HEK293 (cell line): Measurements from ENCODE around the gene SETD1B.

ENCODE experiments used
- CTCF ChIA-PET: fragments of 350-600 bp; formaldehyde crosslinking; extraction: SDS; loops from one replicate; lab custom pipeline; 2021; ENCODE audit warnings: antibody characterized with exemption; lab: Yijun Ruan, JAX
- POLR2A ChIA-PET: fragments of 300-600 bp; formaldehyde crosslinking; extraction: SDS; loops from one replicate; lab custom pipeline; 2020; ENCODE audit warnings: antibody characterized with exemption, inconsistent platforms; lab: Yijun Ruan, JAX
- H3K27ac ChIP-seq: fragments of 200-500 bp; sonication (Bioruptor generic); 2 replicates; pipeline ENCODE4 v1.5.1; 2014; ENCODE audit warnings: low read depth, low read length, control low read depth, inconsistent platforms; ENCODE audit errors: extremely low read depth
- H3K36me3 ChIP-seq, 2 experiments: fragments of 200-500 bp in 1 of 2; sonication (Bioruptor generic) in 1 of 2; 1 replicate in 1 of 2; 2 replicates in 1 of 2; pipeline ENCODE4 v1.5.1; 2014 to 2017; ENCODE audit warnings: inconsistent platforms in 2 of 2, low read length in 2 of 2; ENCODE audit not compliant: control insufficient read depth in 2 of 2, insufficient read depth in 1 of 2
- H3K4me1 ChIP-seq: fragments of 200-500 bp; sonication (Bioruptor generic); 2 replicates; pipeline ENCODE4 v1.5.1; 2014; ENCODE audit warnings: mild to moderate bottlenecking, low read length, inconsistent platforms; ENCODE audit not compliant: control insufficient read depth, insufficient read depth
- H3K4me3 ChIP-seq: 2 replicates; pipeline ENCODE4 v1.5.1; 2011; ENCODE audit warnings: low read depth, mild to moderate bottlenecking, control low read depth, low read length, moderate library complexity
- H3K9me3 ChIP-seq: fragments of 200-500 bp; sonication (Bioruptor generic); 2 replicates; pipeline ENCODE4 v1.5.1; 2014; ENCODE audit warnings: low read depth, low read length, inconsistent platforms; ENCODE audit not compliant: control insufficient read depth, insufficient read depth
- GLI2 ChIP-seq: fragments of 450-650 bp; formaldehyde crosslinking; IDR thresholded peaks from 2 replicates; pipeline ENCODE4; 2017; ENCODE audit warnings: missing biosample characterization, missing genetic modification characterization, low read depth, borderline replicate concordance
- HOXA7 ChIP-seq: sonication (generic); formaldehyde crosslinking; IDR thresholded peaks from 2 replicates; pipeline ENCODE4 v1.8.1; 2022; ENCODE audit warnings: missing genetic modification reagents, borderline replicate concordance
- IKZF3 ChIP-seq: fragments of 450-650 bp; IDR thresholded peaks from 2 replicates; pipeline ENCODE4 v1.5.0; 2018; ENCODE audit warnings: missing biosample characterization, mild to moderate bottlenecking, missing genetic modification characterization, moderate library complexity
- KLF1 ChIP-seq: fragments of 450-650 bp; formaldehyde crosslinking; IDR thresholded peaks from 2 replicates; pipeline ENCODE4 v1.5.1; 2016; ENCODE audit warnings: missing biosample characterization, missing genetic modification characterization
- KLF16 ChIP-seq: fragments of 450-650 bp; formaldehyde crosslinking; IDR thresholded peaks from 2 replicates; pipeline ENCODE4 v1.5.1; 2017; ENCODE audit warnings: missing biosample characterization, missing genetic modification characterization
- PBX3 ChIP-seq: sonication (generic); formaldehyde crosslinking; IDR thresholded peaks from 2 replicates; pipeline ENCODE4 v1.8.1; 2022; ENCODE audit warnings: mild to moderate bottlenecking, moderate library complexity, missing genetic modification reagents
- REPIN1 ChIP-seq: fragments of 450-650 bp; formaldehyde crosslinking; IDR thresholded peaks from 2 replicates; pipeline ENCODE4 v1.5.1; 2017; ENCODE audit warnings: missing biosample characterization, missing genetic modification characterization, low read depth
- SP2 ChIP-seq: fragments of 450-650 bp; formaldehyde crosslinking; IDR thresholded peaks from 2 replicates; pipeline ENCODE4 v1.5.1; 2016; ENCODE audit warnings: missing biosample characterization, missing genetic modification characterization
- ZBTB1 ChIP-seq: fragments of 450-650 bp; formaldehyde crosslinking; IDR thresholded peaks from 2 replicates; pipeline ENCODE4 v1.5.1; 2016; ENCODE audit warnings: missing biosample characterization, missing genetic modification characterization
- ZFP69B ChIP-seq: fragments of 450-650 bp; formaldehyde crosslinking; IDR thresholded peaks from 2 replicates; pipeline ENCODE4 v1.5.1; 2016; ENCODE audit warnings: missing biosample characterization, missing genetic modification characterization
- ZNF138 ChIP-seq: fragments of 450-650 bp; formaldehyde crosslinking; IDR thresholded peaks from 2 replicates; pipeline ENCODE4 v1.5.1; 2016; ENCODE audit warnings: missing biosample characterization, missing genetic modification characterization, borderline replicate concordance
- ZNF140 ChIP-seq: fragments of 450-650 bp; formaldehyde crosslinking; IDR thresholded peaks from 2 replicates; pipeline ENCODE4 v1.5.1; 2016; ENCODE audit warnings: missing biosample characterization, missing genetic modification characterization
- ZNF146 ChIP-seq: fragments of 450-650 bp; formaldehyde crosslinking; IDR thresholded peaks from 2 replicates; pipeline ENCODE4 v1.5.1; 2016; ENCODE audit warnings: missing biosample characterization, missing genetic modification characterization
- ZNF155 ChIP-seq: fragments of 450-650 bp; formaldehyde crosslinking; IDR thresholded peaks from 2 replicates; pipeline ENCODE4 v1.5.1; 2016; ENCODE audit warnings: missing biosample characterization, missing genetic modification characterization
- ZNF18 ChIP-seq: fragments of 450-650 bp; formaldehyde crosslinking; IDR thresholded peaks from 2 replicates; pipeline ENCODE4 v1.5.1; 2016; ENCODE audit warnings: missing biosample characterization, missing genetic modification characterization
- ZNF221 ChIP-seq: fragments of 450-650 bp; formaldehyde crosslinking; IDR thresholded peaks from 2 replicates; pipeline ENCODE4 v1.5.1; 2017; ENCODE audit warnings: missing biosample characterization, missing genetic modification characterization, borderline replicate concordance
- ZNF335 ChIP-seq: fragments of 450-650 bp; formaldehyde crosslinking; conservative IDR thresholded peaks from 2 replicates; pipeline ENCODE4 v1.5.1; 2016; ENCODE audit warnings: missing biosample characterization, missing genetic modification characterization
- ZNF341 ChIP-seq: fragments of 450-650 bp; formaldehyde crosslinking; IDR thresholded peaks from 2 replicates; pipeline ENCODE4; 2016; ENCODE audit warnings: low read depth, missing biosample characterization, missing genetic modification characterization
- ZNF398 ChIP-seq: fragments of 450-650 bp; formaldehyde crosslinking; IDR thresholded peaks from 2 replicates; pipeline ENCODE4 v1.5.1; 2017; ENCODE audit warnings: missing biosample characterization, missing genetic modification characterization
- ZNF423 ChIP-seq: fragments of 450-650 bp; formaldehyde crosslinking; IDR thresholded peaks from 2 replicates; pipeline ENCODE4 v1.5.1; 2016; ENCODE audit warnings: missing biosample characterization, missing genetic modification characterization
- ZNF473 ChIP-seq: fragments of 450-650 bp; formaldehyde crosslinking; IDR thresholded peaks from 2 replicates; pipeline ENCODE4 v1.5.1; 2017; ENCODE audit warnings: missing biosample characterization, missing genetic modification characterization
- ZNF510 ChIP-seq: fragments of 450-650 bp; formaldehyde crosslinking; IDR thresholded peaks from 2 replicates; pipeline ENCODE4 v1.5.1; 2018; ENCODE audit warnings: mild to moderate bottlenecking, missing genetic modification characterization, missing biosample characterization; ENCODE audit not compliant: insufficient replicate concordance
- ZNF513 ChIP-seq: fragments of 450-650 bp; IDR thresholded peaks from 2 replicates; pipeline ENCODE4 v1.5.1; 2018; ENCODE audit warnings: missing biosample characterization, missing genetic modification characterization
- ZNF555 ChIP-seq: fragments of 450-650 bp; formaldehyde crosslinking; conservative IDR thresholded peaks from 2 replicates; pipeline ENCODE4 v1.5.1; 2017; ENCODE audit warnings: missing biosample characterization, mild to moderate bottlenecking, missing genetic modification characterization, inconsistent platforms
- ZNF626 ChIP-seq: fragments of 450-650 bp; sonication (Bioruptor Pico); formaldehyde crosslinking; IDR thresholded peaks from 2 replicates; pipeline ENCODE4 v1.5.1; 2018; ENCODE audit warnings: missing biosample characterization, missing genetic modification characterization, inconsistent platforms
- ZNF768 ChIP-seq: fragments of 450-650 bp; formaldehyde crosslinking; IDR thresholded peaks from 2 replicates; pipeline ENCODE4 v1.5.1; 2018; ENCODE audit warnings: missing biosample characterization, mild to moderate bottlenecking, missing genetic modification characterization
- ZNF791 ChIP-seq: fragments of 450-650 bp; formaldehyde crosslinking; IDR thresholded peaks from 2 replicates; pipeline ENCODE4 v1.5.1; 2016; ENCODE audit warnings: missing biosample characterization, missing genetic modification characterization
- ZSCAN5A ChIP-seq: fragments of 450-650 bp; formaldehyde crosslinking; IDR thresholded peaks from 2 replicates; pipeline ENCODE4 v1.5.1; 2016; ENCODE audit warnings: missing biosample characterization, missing genetic modification characterization

SETD1B gene

GRCh38 chr12:121806009-121806545 is 2.3 kb downstream of the SETD1B start (continued):
- peak; percentile 86 for TF ChIP-seq ZNF398 (tag by site-specific recombination)
- no peak for TF ChIP-seq GLI2 (tag by site-specific recombination)

GRCh38 chr12:121806546-121807423 is 3.0 kb downstream of the SETD1B start:
- no peaks in the 10 kb centered on the region for H3K9me3 ChIP-seq
- peak overlapping the region; percentile 35 for H3K4me3 ChIP-seq
- ChIA-PET CTCF (interaction anchor here (0.6 to 15.1 kb wide), 5 partner anchors 12 to 1204 kb away, joined by 4 to 393 read pairs (median 4); partner anchors contain the start of gene RHOF), POLR2A (interaction anchor here (0.6 to 7.5 kb wide), 5 partner anchors 10 to 87 kb away, joined by 3 to 165 read pairs (median 3); partner anchors contain the start of genes PSMD9 and RHOF)
- peaks cover 9 to 50% of the 10 kb centered on the region in 2 experiments; a peak in 2 of 3 replicates for H3K36me3 ChIP-seq
- peak overlapping the region; percentile 25; the same call in 1 of the 2 replicates for H3K27ac ChIP-seq
- H3K4me1 ChIP-seq, result peaks cover 12% of the 10 kb centered on the region
- TF ChIP-seq ZNF791 (tag by site-specific recombination) (no peak), ZFP69B (tag by site-specific recombination) (no peak), ZNF555 (tag by site-specific recombination) (no peak), ZNF473 (tag by site-specific recombination) (no peak), PBX3 (CRISPR knock-in tag) (no peak), KLF16 (no peak), ZSCAN5A (no peak), ZNF768 (tag by site-specific recombination) (no peak), ZNF626 (tag by site-specific recombination) (no peak), ZNF146 (tag by site-specific recombination) (no peak), ZNF138 (tag by site-specific recombination) (no peak), ZNF140 (tag by site-specific recombination) (no peak), SP2 (tag by site-specific recombination) (0 out of 2 replicates have a peak, but pooled peaks have one; percentile 6), ZNF423 (peak; percentile 6; the same call in 1 of the 2 replicates), ZNF513 (no peak), ZBTB1 (tag by site-specific recombination) (no peak), ZNF155 (tag by site-specific recombination) (no peak), ZNF221 (tag by site-specific recombination) (no peak), ZNF335 (tag by site-specific recombination) (peak; percentile 93), REPIN1 (no peak), HOXA7 (CRISPR knock-in tag) (no peak), IKZF3 (tag by site-specific recombination) (peak; percentile 15; the same call in 1 of the 2 replicates), KLF1 (tag by site-specific recombination) (no peak), ZNF18 (tag by site-specific recombination) (no peak), ZNF510 (tag by site-specific recombination) (no peak), ZNF341 (tag by site-specific recombination) (peak; percentile 99)
